Germinal center (tissue), 1 donor: ENCODE measurements around the gene GNE.
A peak's percentile ranks its signal among the peaks of the same experiment; 100 is the strongest.
"Not testable (repeated sequence)": the region's sequence is repeated elsewhere in the genome, so short reads cannot be mapped to it uniquely, and the experiment has no call there.

ENCODE experiments used
- DNase-seq: peaks from one replicate; pipeline ENCODE4 v3.0.0; 2012; ENCODE audit warnings: mixed read lengths, low spot score

The GNE gene

GRCh38 chr9:36264896-36265295, 6.6 kb upstream of the GNE start:
- DNase-seq = no peak

GRCh38 chr9:36263683-36264082, 5.4 kb upstream of the GNE start:
- no peak for DNase-seq

- DNase-seq = no peak
These were observed 817 bp upstream of the GNE start for GRCh38 chr9:36258996-36259533.

GRCh38 chr9:36251428-36251827, 6.8 kb downstream of the GNE start:
- DNase-seq = no peak

GRCh38 chr9:36250079-36250478, 8.2 kb downstream of the GNE start:
- no peak for DNase-seq

GRCh38 chr9:36249189-36249588, 9.1 kb downstream of the GNE start:
- DNase-seq = no peak

- DNase-seq = peak; percentile 50
These were observed 10.2 kb downstream of the GNE start for GRCh38 chr9:36248061-36248460.

GRCh38 chr9:36247356-36247755, 10.9 kb downstream of the GNE start:
- DNase-seq = no peak

GRCh38 chr9:36245906-36246305, 12.3 kb downstream of the GNE start:
- no peak for DNase-seq

GRCh38 chr9:36239675-36240074, 18.6 kb downstream of the GNE start:
- DNase-seq = not testable (repeated sequence)

GRCh38 chr9:36239205-36239604, 19.0 kb downstream of the GNE start:
- DNase-seq = not testable (repeated sequence)

- DNase-seq = no peak
These were observed 21.0 kb downstream of the GNE start for GRCh38 chr9:36237230-36237629.

GRCh38 chr9:36222449-36222848, 35.8 kb downstream of the GNE start:
- no peak for DNase-seq

- DNase-seq = no peak
These were observed 36.6 kb downstream of the GNE start for GRCh38 chr9:36221667-36222066.

GRCh38 chr9:36218411-36218901, 39.8 kb downstream of the GNE start:
- DNase-seq = no peak

GRCh38 chr9:36218011-36218410, 40.2 kb downstream of the GNE start:
- DNase-seq = no peak

- DNase-seq = no peak
These were observed 40.8 kb downstream of the GNE start for GRCh38 chr9:36217256-36217968.

GRCh38 chr9:36214571-36214970, 43.7 kb downstream of the GNE start:
- DNase-seq = no peak

GRCh38 chr9:36213989-36214388, 44.3 kb downstream of the GNE start:
- DNase-seq = no peak

- DNase-seq = no peak
These were observed 44.9 kb downstream of the GNE start for GRCh38 chr9:36213387-36213786.

GRCh38 chr9:36211510-36211909, 46.7 kb downstream of the GNE start:
- DNase-seq = no peak

- DNase-seq = no peak
These were observed 47.5 kb downstream of the GNE start for GRCh38 chr9:36210722-36211121.

GRCh38 chr9:36208521-36209253, 49.6 kb downstream of the GNE start:
- no peak for DNase-seq
